H9 (cell line): ENCODE measurements around the gene DSN1. TPM values are rescaled to one million over a fixed set of nuclear protein-coding genes. Genes with fewer than 3 reads are reported as not detected.

ENCODE experiments used
- DNase-seq: peaks from one replicate; pipeline ENCODE4 v3.0.0-alpha.2; 2017
- H2AFZ ChIP-seq: one replicate; pipeline ENCODE4 v1.6.1; 2013; ENCODE audit warnings: mild to moderate bottlenecking, low read length, control low read depth, moderate library complexity
- H2AK5ac ChIP-seq: 2 replicates; pipeline ENCODE4 v1.6.1; 2013; ENCODE audit warnings: low read length, control low read depth, mixed read lengths; ENCODE audit not compliant: insufficient read length
- H2BK120ac ChIP-seq: one replicate; pipeline ENCODE4 v1.6.1; 2013; ENCODE audit warnings: low read depth, mild to moderate bottlenecking, low read length, control low read depth, inconsistent platforms; ENCODE audit not compliant: poor library complexity, severe bottlenecking
- H2BK12ac ChIP-seq: 2 replicates; pipeline ENCODE4 v1.6.1; 2013; ENCODE audit warnings: low read length, control low read depth, mixed read lengths, low read depth; ENCODE audit not compliant: insufficient read length
- H2BK15ac ChIP-seq: 2 replicates; pipeline ENCODE4 v1.6.1; 2013; ENCODE audit warnings: low read depth, low read length, control low read depth
- H2BK20ac ChIP-seq: one replicate; pipeline ENCODE4 v1.6.1; 2013; ENCODE audit warnings: low read depth, mild to moderate bottlenecking, low read length, control low read depth, inconsistent platforms; ENCODE audit not compliant: poor library complexity, severe bottlenecking
- H2BK5ac ChIP-seq: 2 replicates; pipeline ENCODE4 v1.6.1; 2013; ENCODE audit warnings: low read length, control low read depth, mixed read lengths; ENCODE audit not compliant: insufficient read length
- H3K14ac ChIP-seq: 2 replicates; pipeline ENCODE4 v1.6.1; 2013; ENCODE audit warnings: low read length, control low read depth; ENCODE audit not compliant: insufficient read depth
- H3K18ac ChIP-seq: 2 replicates; pipeline ENCODE4 v1.6.1; 2013; ENCODE audit warnings: low read depth, mild to moderate bottlenecking, mixed read lengths, low read length, control low read depth; ENCODE audit not compliant: insufficient read length
- H3K23ac ChIP-seq: 2 replicates; pipeline ENCODE4 v1.6.1; 2013; ENCODE audit warnings: low read length, control low read depth, mixed read lengths, low read depth; ENCODE audit not compliant: insufficient read length
- H3K23me2 ChIP-seq: 2 replicates; pipeline ENCODE4 v1.6.1; 2013; ENCODE audit warnings: low read depth, mild to moderate bottlenecking, mixed read lengths, low read length, control low read depth; ENCODE audit not compliant: insufficient read length, poor library complexity, severe bottlenecking
- H3K27ac ChIP-seq: 2 replicates; pipeline ENCODE4 v1.5.1; 2013; ENCODE audit warnings: low read length, control low read depth, mixed read lengths, low read depth; ENCODE audit not compliant: insufficient read length
- H3K27me3 ChIP-seq: 2 replicates; pipeline ENCODE4 v1.6.1; 2013; ENCODE audit warnings: low read length, control low read depth, inconsistent platforms; ENCODE audit not compliant: insufficient read depth
- H3K4ac ChIP-seq: 2 replicates; pipeline ENCODE4 v1.6.1; 2013; ENCODE audit warnings: low read depth, mild to moderate bottlenecking, control low read depth, inconsistent platforms, low read length, moderate library complexity
- H3K4me1 ChIP-seq: 2 replicates; pipeline ENCODE4 v1.6.1; 2013; ENCODE audit warnings: low read length, control low read depth, inconsistent platforms; ENCODE audit not compliant: insufficient read depth
- H3K4me2 ChIP-seq: 2 replicates; pipeline ENCODE4 v1.6.1; 2013; ENCODE audit warnings: low read length, control low read depth, mixed read lengths; ENCODE audit not compliant: insufficient read length, insufficient read depth
- H3K56ac ChIP-seq: 2 replicates; pipeline ENCODE4 v1.6.1; 2013; ENCODE audit warnings: low read depth, mild to moderate bottlenecking, mixed read lengths, low read length, control low read depth; ENCODE audit not compliant: insufficient read length
- H3K79me1 ChIP-seq: 2 replicates; pipeline ENCODE4 v1.6.1; 2013; ENCODE audit warnings: low read depth, mild to moderate bottlenecking, moderate library complexity, low read length, control low read depth, inconsistent platforms; ENCODE audit not compliant: insufficient read depth, poor library complexity, severe bottlenecking
- H3K79me2 ChIP-seq: 2 replicates; pipeline ENCODE4 v1.6.1; 2013; ENCODE audit warnings: low read length, control low read depth, inconsistent platforms; ENCODE audit not compliant: insufficient read depth
- H3K9ac ChIP-seq: 2 replicates; pipeline ENCODE4 v1.6.1; 2013; ENCODE audit warnings: low read length, control low read depth, mixed read lengths; ENCODE audit not compliant: insufficient read length; ENCODE audit errors: extremely low read depth
- H3K9me3 ChIP-seq: one replicate; pipeline ENCODE4 v1.6.1; 2013; ENCODE audit warnings: low read depth, low read length, inconsistent platforms; ENCODE audit not compliant: control insufficient read depth
- H3T11ph ChIP-seq: one replicate; pipeline ENCODE4 v1.6.1; 2013; ENCODE audit warnings: mild to moderate bottlenecking, low read length, control low read depth, inconsistent platforms
- H4K20me1 ChIP-seq: one replicate; pipeline ENCODE4 v1.6.1; 2013; ENCODE audit not compliant: control insufficient read depth, insufficient read length, insufficient read depth
- H4K5ac ChIP-seq: 2 replicates; pipeline ENCODE4 v1.6.1; 2013; ENCODE audit warnings: low read depth, mild to moderate bottlenecking, mixed read lengths, low read length, control low read depth; ENCODE audit not compliant: insufficient read length
- H4K8ac ChIP-seq: replicated peaks from 2 replicates; pipeline ENCODE4 v1.6.1; 2013; ENCODE audit warnings: low read length, control low read depth, mixed read lengths, low read depth; ENCODE audit not compliant: insufficient read length
- H4K91ac ChIP-seq: 2 replicates; pipeline ENCODE4 v1.6.1; 2013; ENCODE audit warnings: low read depth, mild to moderate bottlenecking, moderate library complexity, mixed read lengths, low read length, control low read depth; ENCODE audit not compliant: insufficient read length
- H3K27ac Mint-ChIP-seq, 3 experiments: 2 replicates in 2 of 3; 3 replicates in 1 of 3; pipeline ENCODE4 v1.8.0; 2020 to 2021; ENCODE audit warnings: mixed read lengths in 3 of 3, mild to moderate bottlenecking in 1 of 3, moderate library complexity in 1 of 3
- H3K27me3 Mint-ChIP-seq: 2 replicates; pipeline ENCODE4 v1.8.0; 2021; ENCODE audit warnings: low read depth, mild to moderate bottlenecking, moderate library complexity, mixed read lengths
- H3K36me3 Mint-ChIP-seq, 3 experiments: 2 replicates in 2 of 3; 3 replicates in 1 of 3; pipeline ENCODE4 v1.8.0; 2020 to 2021; ENCODE audit warnings: low read depth in 3 of 3, mixed read lengths in 3 of 3; ENCODE audit not compliant: insufficient read depth in 1 of 3
- H3K4me1 Mint-ChIP-seq, 2 experiments: 2 replicates each; pipeline ENCODE4 v1.8.0; 2020; ENCODE audit warnings: mixed read lengths in 2 of 2
- H3K4me3 Mint-ChIP-seq, 2 experiments: 2 replicates in 1 of 2; 3 replicates in 1 of 2; pipeline ENCODE4 v1.8.0; 2020 to 2021; ENCODE audit warnings: mild to moderate bottlenecking in 2 of 2, mixed read lengths in 2 of 2, moderate library complexity in 1 of 2
- H3K9me3 Mint-ChIP-seq, 2 experiments: 2 replicates in 1 of 2; 3 replicates in 1 of 2; pipeline ENCODE4 v1.8.0; 2020; ENCODE audit warnings: mild to moderate bottlenecking in 2 of 2, mixed read lengths in 2 of 2, moderate library complexity in 1 of 2
- WGBS: extraction: QIAGEN DNeasy Blood & Tissue Kit; methylation state at CpG from one replicate; pipeline ENCODE4 v1.1.7; 2013; ENCODE audit warnings: missing lambda C conversion rate, low lambda C conversion rate, mixed read lengths; ENCODE audit not compliant: insufficient read length; ENCODE audit errors: extremely low coverage; 5-methylcytosine and 5-hydroxymethylcytosine counted together
- total RNA-seq: library from RNA; stranded (reverse); gene quantifications from 2 replicates; pipeline ENCODE4 v1.2.1, GENCODE V29; 2021
- TF ChIP-seq, protein P1 (sequence below): fragments of 200-600 bp; sonication (generic); conservative IDR thresholded peaks from 3 replicates; pipeline ENCODE4 v1.8.0; 2021; ENCODE audit warnings: antibody characterized with exemption, mild to moderate bottlenecking

Gene DSN1
- total RNA-seq, 1 experiment from 2014 or later = 22.8 TPM

GRCh38 chr20:36784116-36784515 lies 10.6 kb upstream of the DSN1 start:
- no peak overlapping the region for H4K8ac ChIP-seq
- H3K27me3 ChIP-seq = no peaks in the 10 kb centered on the region
- no peak overlapping the region for H2BK5ac ChIP-seq
- no peak overlapping the region for H2BK12ac ChIP-seq
- Mint-ChIP-seq H3K9me3 (no peaks in the 10 kb centered on the region), H3K4me1 (peaks cover 9 to 13% of the 10 kb centered on the region in 2 experiments), H3K4me3 (no peak overlapping the region), H3K36me3 (peaks cover 28 to 44% (median 39%) of the 10 kb centered on the region in 3 experiments), H3K27ac (no peak overlapping the region; a peak in 1 of 7 replicates), H3K27me3 (peaks cover under 1% of the 10 kb centered on the region; the same call in 1 of the 2 replicates)
- H3K79me1 ChIP-seq = no peaks in the 10 kb centered on the region
- H2BK120ac ChIP-seq = no peak overlapping the region
- H3K23me2 ChIP-seq = no peaks in the 10 kb centered on the region
- no peak overlapping the region for H3K4ac ChIP-seq
- H3K4me2 ChIP-seq = no peak overlapping the region
- no peaks in the 10 kb centered on the region for H3K4me1 ChIP-seq
- H3K56ac ChIP-seq = no peak overlapping the region
- TF ChIP-seq, protein P1, sequence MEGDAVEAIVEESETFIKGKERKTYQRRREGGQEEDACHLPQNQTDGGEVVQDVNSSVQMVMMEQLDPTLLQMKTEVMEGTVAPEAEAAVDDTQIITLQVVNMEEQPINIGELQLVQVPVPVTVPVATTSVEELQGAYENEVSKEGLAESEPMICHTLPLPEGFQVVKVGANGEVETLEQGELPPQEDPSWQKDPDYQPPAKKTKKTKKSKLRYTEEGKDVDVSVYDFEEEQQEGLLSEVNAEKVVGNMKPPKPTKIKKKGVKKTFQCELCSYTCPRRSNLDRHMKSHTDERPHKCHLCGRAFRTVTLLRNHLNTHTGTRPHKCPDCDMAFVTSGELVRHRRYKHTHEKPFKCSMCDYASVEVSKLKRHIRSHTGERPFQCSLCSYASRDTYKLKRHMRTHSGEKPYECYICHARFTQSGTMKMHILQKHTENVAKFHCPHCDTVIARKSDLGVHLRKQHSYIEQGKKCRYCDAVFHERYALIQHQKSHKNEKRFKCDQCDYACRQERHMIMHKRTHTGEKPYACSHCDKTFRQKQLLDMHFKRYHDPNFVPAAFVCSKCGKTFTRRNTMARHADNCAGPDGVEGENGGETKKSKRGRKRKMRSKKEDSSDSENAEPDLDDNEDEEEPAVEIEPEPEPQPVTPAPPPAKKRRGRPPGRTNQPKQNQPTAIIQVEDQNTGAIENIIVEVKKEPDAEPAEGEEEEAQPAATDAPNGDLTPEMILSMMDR = no peak
- no peak overlapping the region for H3T11ph ChIP-seq
- no peaks in the 10 kb centered on the region for H3K9me3 ChIP-seq
- no peak overlapping the region for H2BK20ac ChIP-seq
- no peak overlapping the region for H3K27ac ChIP-seq
- no CpG with 5 or more reads among the region's 7 CpGs for WGBS
- peaks cover 2% of the 10 kb centered on the region for H4K20me1 ChIP-seq
- no peak overlapping the region for H3K9ac ChIP-seq
- no peak overlapping the region for H3K23ac ChIP-seq
- no peak for DNase-seq
- H2AFZ ChIP-seq = no peak overlapping the region
- no peaks in the 10 kb centered on the region for H3K79me2 ChIP-seq
- H2BK15ac ChIP-seq = no peak overlapping the region
- no peak overlapping the region for H4K91ac ChIP-seq
- no peak overlapping the region for H3K18ac ChIP-seq
- no peak overlapping the region for H2AK5ac ChIP-seq
- H4K5ac ChIP-seq = no peak overlapping the region
- no peak overlapping the region for H3K14ac ChIP-seq
